ENCODE results near the gene EFCAB13.

DNA sequence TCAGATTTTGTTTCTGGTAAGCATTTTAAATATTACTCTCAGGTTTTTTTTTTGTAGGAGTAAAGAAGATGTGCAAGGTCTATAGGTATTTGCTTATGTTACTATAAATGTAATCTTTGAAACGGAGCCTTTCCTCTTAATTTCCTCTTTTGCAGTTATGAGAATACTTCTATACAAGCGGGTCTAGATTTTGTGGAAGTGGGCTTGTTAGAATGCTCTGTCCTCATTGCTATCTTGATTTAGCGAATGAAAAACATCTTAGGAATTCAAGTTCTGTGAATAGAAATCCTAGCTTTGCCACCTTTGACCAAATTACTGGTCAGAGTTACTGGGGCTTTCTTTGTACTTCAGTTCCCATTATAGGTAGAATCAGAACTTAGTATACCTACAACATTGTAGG is 80.3 kb downstream of the EFCAB13 start:
- TF ChIP-seq SUZ12 (IDR thresholded peaks at IDR 0.05; ENCODE audit: extremely low read depth, insufficient read depth, insufficient read length) (no peak), YY1 (IDR thresholded peaks at IDR 0.05; ENCODE audit: insufficient read depth, insufficient read length) (no peak), ZNF274 (IDR thresholded peaks at IDR 0.05; ENCODE audit: low read depth, low read length) (no peak)
